Effector CD4-positive, alpha-beta T cell (primary cell): Measurements from ENCODE around the gene IL1R2.

Experiments
- DNase-seq: peaks from one replicate; pipeline ENCODE4 v3.0.0-alpha.2; 2020

Gene IL1R2

DNA sequence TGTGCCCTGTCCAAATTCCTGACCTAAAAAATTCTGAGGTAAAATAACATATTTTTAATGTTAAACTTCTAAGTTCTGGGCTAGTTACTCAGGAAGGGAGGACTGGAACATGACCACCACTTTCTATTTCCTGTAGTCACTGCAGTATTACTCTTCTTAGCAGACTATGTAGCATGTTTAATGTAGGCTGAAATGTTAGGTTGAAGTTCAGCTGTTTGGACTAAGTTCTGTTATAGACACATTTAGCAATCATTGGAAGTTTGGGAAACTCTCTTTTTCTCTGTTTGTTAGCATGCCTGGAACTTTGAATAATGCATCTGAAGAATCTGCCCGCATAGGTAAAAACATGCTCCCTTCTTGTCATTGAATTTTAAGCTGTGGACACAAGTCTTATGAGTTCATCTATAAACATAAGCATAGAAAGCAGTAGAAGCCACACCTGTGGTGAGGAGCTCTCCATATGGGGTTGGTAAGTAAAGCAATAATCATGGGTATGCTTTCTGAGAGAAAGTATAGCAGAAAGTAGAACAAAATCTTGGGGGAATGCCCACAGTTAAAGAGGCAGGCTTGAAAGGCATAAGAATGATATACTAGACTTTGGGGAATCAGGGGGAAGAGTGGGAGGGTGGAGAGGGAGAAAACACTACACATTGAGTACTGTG is 52.6 kb downstream of the IL1R2 start:
- no peak for DNase-seq

DNA sequence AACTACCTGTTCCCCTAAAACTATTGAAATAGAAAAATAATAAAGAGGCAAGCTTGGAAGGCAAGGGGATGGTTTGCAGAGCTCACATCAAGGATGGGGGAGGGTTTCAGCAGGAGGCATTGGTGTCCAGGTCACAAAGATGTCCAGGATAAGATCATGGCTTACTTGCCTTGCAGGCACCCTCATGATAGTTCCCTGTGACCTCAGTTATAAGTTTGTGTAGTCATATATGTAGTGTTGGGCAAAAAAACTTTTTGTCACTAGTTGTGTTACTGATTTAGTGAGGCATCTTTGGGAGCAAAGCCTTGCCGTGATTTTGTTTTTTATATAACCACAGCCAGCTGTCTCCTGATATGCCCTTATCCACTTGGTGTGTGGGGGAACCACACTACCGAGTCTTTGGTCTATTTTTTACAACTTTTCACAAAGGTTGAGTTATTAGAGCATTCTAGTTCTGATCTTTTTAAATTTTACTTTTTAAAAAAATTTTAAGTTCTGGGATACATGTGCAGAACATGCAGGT is 53.3 kb downstream of the IL1R2 start:
- DNase-seq = no peak

- no peak for DNase-seq
Observed at GRCh38 chr2:102045697-102046096, 53.9 kb downstream of the IL1R2 start.

GRCh38 chr2:102046135-102046986 is 54.6 kb downstream of the IL1R2 start:
- DNase-seq = no peak

DNA sequence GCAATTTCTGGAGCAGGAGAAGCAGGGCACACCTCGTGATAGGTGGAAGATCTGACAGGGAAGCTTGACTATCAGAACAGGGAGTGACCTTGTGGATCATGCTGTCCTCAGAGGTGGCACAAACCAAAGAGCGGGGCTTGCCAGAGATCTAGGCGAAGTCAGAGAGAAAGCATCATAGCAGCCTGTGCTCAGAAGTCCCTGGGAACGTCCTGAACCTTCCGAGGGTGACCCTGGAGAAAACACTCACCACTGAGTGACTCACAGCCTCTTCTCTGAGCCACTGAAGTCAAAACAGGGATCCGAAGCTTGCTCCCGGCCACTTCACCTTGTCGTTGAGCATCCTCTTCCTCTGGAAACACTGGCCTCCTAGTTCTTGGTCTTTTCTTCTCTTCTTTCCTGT is 56.7 kb downstream of the IL1R2 start:
- no peak for DNase-seq

DNA sequence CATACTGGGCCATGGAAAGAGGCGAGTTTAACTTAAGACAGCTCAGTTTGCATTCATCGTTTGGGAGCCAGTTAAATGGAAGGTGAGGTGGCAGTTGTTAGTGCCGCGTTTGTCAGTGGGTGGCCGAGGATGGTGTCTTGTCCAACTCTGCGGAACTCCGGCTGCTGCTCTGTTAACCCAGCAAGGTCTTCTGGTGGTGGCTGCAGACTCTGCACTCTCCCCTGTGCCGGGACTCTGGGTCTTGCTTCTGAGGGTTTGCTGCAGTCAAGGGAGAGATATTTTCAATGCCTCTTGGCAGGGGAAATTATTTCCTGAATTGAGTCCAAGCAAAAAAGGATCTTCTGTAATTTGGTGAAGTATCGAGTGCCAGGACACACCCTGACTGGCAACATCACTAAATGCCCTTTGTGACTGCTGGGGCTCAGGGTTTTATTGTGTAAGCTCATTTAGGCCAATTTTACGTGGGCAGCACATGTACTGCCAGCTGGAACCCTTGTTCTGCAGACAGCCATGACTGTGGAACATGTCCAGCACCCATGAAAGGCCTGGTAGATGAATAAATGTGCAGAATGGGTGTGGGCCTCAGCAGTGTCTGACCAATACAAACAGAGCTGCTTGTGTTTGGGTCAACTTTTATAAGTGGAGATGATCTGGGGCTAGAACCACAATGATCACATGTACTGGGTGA is 58.1 kb downstream of the IL1R2 start:
- no peak for DNase-seq

GRCh38 chr2:102050854-102051391 is 59.2 kb downstream of the IL1R2 start:
- no peak for DNase-seq

DNA sequence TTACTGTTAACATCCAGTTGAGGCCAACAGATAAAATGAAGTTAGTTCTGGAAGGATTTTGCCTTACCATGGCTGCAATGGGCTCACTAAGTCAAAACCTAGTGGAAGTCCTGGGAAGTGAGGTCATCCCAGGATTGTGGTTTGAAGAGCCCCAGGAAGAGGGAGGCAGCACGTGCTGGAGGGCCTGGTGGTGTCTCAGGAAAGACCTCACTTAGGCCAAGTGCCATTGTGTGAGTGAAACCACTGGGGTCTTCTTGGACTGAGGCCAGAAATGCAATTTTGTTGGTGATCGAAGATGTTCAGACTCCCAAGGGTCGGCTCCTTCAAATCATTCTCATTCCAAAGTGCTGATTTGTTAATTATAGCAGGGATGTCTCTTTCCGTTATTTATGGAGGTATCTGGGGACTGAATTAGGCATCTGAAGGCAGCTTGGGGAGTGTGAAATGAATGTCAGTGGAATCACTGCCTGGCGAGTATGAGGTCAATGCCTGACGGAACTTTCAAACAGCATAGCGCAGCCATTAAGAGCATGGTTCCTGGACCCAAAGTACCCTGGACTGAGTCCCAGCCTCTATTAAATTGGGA is 60.0 kb downstream of the IL1R2 start:
- no peak for DNase-seq

- no peak for DNase-seq
Observed at GRCh38 chr2:102052365-102052764, 60.6 kb downstream of the IL1R2 start.

GRCh38 chr2:102053096-102053495 is 61.3 kb downstream of the IL1R2 start:
- DNase-seq = no peak

- DNase-seq = no peak
Observed at GRCh38 chr2:102055346-102055990, 63.7 kb downstream of the IL1R2 start.

- no peak for DNase-seq
Observed at GRCh38 chr2:102056079-102056581, 64.4 kb downstream of the IL1R2 start.

DNA sequence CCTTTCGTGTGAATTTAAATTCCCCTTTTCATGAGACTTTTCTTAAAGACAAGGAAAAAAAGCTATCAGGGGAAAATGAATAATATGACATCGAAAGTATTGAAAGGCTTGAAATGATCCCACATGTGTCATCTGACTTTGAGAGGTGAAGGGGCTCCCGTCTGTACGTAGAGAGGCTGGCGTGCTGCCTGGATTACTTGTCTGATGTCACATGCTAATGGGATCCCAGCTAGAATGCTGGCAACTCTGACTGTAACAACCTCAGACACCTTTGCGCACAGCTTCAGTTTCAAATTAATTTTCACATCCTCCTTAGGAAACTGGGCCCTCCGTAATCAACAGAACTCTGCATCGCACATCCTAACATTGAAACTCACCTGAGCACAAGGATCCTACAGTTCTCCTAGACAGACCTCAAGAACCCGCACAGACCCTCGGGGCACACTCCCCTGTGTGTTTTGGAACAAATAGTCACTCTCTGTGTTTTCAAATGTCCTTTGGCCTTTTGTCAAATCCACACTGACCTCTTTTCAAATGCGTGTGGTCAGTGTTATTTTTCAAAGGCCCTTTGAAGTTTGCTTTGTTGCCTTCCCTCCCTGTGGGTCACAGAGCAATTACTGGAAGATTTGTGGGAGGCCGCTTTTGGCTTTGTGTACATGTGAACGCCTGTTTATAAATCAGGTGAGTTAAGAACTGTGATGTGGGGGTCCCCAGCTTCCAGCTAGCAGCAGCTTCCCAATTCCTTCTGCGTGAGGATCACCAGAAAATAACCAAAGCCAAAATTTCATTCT is 65.9 kb downstream of the IL1R2 start:
- DNase-seq = no peak

- no peak for DNase-seq
Observed at GRCh38 chr2:102058293-102058833, 66.6 kb downstream of the IL1R2 start.

DNA sequence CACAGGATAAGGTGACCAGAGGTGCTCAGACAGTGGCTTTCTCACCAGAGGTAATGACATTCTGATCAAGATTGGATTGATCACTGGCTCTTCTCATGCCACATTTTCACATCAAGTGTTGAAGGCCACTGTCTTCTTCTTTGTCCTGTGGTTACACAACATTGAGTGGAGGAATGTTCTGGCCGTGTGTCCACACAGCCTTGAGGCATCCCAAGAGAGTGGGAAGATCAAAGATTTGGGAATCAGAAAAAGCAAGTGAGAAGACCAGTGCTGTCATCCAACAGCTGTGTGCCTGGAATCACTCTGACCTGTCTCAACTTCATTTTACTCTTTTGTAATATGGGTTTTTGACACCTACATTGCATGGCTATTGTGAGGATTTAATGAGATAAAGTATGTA is 67.4 kb downstream of the IL1R2 start:
- no peak for DNase-seq

DNA sequence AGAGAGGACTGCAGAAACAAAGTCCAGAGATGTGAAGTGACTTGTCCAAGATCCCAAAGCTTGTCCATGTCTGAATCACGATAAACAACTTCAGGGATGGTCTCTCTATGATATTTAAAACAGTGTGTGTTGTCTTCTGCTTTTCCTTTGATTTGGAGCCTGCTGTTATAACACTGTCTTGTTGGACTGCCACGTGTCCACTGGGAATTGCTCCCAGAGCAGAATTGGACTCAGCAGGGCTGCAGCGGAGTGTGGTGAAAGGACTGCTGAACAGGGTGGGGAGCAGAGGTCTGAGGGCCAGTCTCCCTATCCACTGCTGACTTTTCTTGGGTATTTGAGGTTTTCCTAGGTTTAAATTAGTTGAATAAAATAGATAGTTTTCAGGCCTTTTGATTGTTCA is 68.3 kb downstream of the IL1R2 start:
- no peak for DNase-seq

DNA sequence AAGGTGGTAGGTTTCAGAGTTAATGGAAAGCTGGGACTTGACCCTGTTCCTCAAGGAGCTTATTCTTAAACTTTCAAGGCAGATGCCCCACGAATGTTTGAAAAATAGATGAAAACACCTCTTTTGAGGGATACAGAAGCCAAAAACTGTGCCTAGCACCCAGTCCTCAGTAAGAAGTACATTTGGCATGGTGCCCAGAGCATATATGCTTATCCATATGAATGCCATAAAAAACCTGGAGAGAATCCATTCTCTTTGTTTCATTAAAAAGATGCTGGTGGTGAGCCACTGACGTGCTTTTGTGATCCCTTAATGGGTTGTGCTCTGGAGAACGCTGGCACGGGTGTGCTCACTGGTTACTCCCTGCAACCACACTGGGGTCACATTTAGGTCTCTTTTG is 69.0 kb downstream of the IL1R2 start:
- DNase-seq = no peak

DNA sequence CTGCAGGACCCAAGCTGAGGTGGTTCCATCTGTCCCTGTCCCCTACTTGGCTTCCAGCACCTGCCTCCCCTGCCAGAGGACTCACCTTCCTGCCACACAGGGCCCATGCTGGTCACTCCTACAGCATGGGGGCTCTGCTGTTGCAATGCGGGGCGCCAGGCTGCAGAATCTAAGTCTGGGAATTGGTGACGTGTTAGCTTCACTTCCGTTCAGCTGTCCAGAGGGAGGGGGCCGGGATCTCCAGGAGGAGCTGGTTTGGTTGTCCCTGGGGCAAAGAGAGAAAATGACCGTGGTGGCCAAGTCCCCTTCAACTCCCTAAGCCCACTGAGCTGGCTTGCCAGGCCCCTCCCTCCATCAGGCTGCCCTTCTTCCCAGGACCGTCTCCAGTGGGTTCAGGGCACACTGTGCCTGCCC is 69.5 kb downstream of the IL1R2 start:
- DNase-seq = no peak

DNA sequence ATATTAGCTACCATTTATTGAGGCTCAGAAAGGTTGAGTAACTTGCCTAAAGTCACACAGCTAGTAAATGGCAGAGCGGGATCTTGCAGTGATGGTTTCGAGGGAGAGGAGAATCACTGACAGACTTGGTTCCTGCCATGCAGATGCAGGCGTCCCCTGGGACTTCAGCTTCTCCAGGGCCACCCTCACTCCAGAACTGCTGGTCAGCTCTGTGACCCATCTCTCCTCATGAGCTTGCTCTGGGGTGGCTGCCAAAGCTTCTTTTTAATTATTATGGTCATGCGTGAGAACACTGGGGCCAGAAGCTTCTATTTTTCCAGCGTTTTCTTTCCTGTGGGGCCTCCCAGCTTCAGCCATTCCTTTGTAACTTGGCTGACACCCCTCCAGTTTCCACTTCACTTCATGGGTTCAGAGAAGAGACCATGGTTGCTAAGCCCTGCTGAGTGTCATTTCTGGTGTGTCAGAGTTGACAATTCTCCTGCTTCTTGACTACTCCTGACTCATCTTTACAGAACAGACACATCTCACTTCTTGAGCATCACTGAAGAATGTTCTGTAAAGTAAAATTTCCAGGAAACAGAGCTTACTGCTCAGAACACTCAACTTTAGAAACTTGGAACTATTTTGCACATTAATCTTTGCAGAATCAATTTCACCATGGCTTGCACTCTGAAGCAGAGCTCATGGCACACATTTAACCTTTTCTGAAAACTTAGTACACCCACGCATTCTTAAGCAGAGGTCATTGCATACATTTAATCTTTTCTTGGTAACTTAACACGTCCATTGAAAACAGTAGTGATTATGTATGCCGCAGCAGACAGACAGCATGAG is 70.4 kb downstream of the IL1R2 start:
- no peak for DNase-seq

DNA sequence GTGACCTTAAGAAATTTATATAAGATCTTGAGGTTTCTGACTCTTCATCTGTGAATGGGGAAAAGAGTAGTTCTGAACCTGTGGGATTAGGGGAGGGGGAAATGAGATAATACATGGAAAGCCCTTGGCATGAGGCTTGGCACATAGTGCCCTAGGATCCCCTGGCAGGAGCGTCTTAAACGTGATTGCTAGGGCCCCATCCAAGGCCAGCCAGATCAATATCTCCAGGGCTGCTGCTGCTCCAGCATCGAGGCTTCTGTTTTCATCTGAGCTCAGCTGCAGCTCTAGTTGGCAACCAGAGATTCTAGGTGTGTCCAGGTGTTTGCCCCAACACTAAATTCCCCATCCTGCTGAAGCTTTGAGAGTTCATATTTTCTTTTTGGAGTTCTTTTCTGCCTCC is 71.0 kb downstream of the IL1R2 start:
- DNase-seq = no peak
